Uterus (tissue), 4 donors: ENCODE results near the gene SPATC1L. TPM values are rescaled to one million over a fixed set of nuclear protein-coding genes. Genes with fewer than 3 reads are reported as not detected.

Experiments
- DNase-seq, 2 donors: peaks; one replicate each; pipeline ENCODE4 v3.0.0-alpha.2; 2019 to 2020
- H3K27ac ChIP-seq, 2 donors: fragments of 200-600 bp; sonication (generic); 1 replicate in 1 of 2; 2 replicates in 1 of 2; pipeline ENCODE4 v1.5.1; 2016 to 2018
- H3K27me3 ChIP-seq, 2 donors: fragments of 200-600 bp; sonication (generic); one replicate each; pipeline ENCODE4 v1.5.1; 2018 to 2019; ENCODE audit warnings: control low read depth in 1 of 2
- H3K36me3 ChIP-seq, 2 donors: fragments of 200-600 bp; sonication (generic); one replicate each; pipeline ENCODE4 v1.5.1; 2019; ENCODE audit warnings: control low read depth in 1 of 2
- H3K4me1 ChIP-seq, 2 donors: fragments of 200-600 bp; sonication (generic); one replicate each; pipeline ENCODE4 v1.5.1; 2018 to 2019; ENCODE audit warnings: control low read depth in 1 of 2
- H3K4me3 ChIP-seq, 2 donors: fragments of 200-600 bp; sonication (generic); 1 replicate in 1 of 2; 2 replicates in 1 of 2; pipeline ENCODE4 v1.5.1; 2018 to 2019; ENCODE audit warnings: mild to moderate bottlenecking in 1 of 2
- H3K9me3 ChIP-seq, 2 donors: fragments of 200-600 bp; sonication (generic); one replicate each; pipeline ENCODE4 v1.5.1; 2019; ENCODE audit warnings: control low read depth in 1 of 2
- POLR2A ChIP-seq, 2 donors: fragments of 450-650 bp; IDR thresholded peaks; one replicate each; pipeline ENCODE4 v1.6.1; 2016; ENCODE audit warnings: antibody characterized with exemption in 2 of 2, mild to moderate bottlenecking in 1 of 2, moderate library complexity in 1 of 2
- intact Hi-C: fragments of 100-400 bp; cut with DNase I; formaldehyde crosslinking; loops from one replicate; pipeline ENCODE4 v1.15.1; 2023; ENCODE audit warnings: low total_unique reads
- total RNA-seq, 4 donors: library from RNA; depleted of rRNA in 3 of 4; stranded (reverse); fragments of >200 nt in 3 of 4; gene quantifications; one replicate each; pipeline versions ENCODE4 v1.1.0 to v1.2.4, GENCODE V29; 2014 to 2023
- TF ChIP-seq, protein P1 (sequence below), 4 experiments: fragments of 200-600 bp in 2 of 4; fragments of 450-650 bp in 2 of 4; sonication (generic) in 2 of 4; IDR thresholded peaks; one replicate each; pipeline ENCODE4 v1.5.1; 2016 to 2019; ENCODE audit warnings: antibody characterized with exemption in 4 of 4, mild to moderate bottlenecking in 2 of 4, moderate library complexity in 1 of 4
- donor health status: DM: yes; HTN: yes; CAD: no.

The SPATC1L gene
- total RNA-seq, 4 donors from 2014 or later = 4.9 to 10.0 (median 6.4) TPM; not detected in 1

DNA sequence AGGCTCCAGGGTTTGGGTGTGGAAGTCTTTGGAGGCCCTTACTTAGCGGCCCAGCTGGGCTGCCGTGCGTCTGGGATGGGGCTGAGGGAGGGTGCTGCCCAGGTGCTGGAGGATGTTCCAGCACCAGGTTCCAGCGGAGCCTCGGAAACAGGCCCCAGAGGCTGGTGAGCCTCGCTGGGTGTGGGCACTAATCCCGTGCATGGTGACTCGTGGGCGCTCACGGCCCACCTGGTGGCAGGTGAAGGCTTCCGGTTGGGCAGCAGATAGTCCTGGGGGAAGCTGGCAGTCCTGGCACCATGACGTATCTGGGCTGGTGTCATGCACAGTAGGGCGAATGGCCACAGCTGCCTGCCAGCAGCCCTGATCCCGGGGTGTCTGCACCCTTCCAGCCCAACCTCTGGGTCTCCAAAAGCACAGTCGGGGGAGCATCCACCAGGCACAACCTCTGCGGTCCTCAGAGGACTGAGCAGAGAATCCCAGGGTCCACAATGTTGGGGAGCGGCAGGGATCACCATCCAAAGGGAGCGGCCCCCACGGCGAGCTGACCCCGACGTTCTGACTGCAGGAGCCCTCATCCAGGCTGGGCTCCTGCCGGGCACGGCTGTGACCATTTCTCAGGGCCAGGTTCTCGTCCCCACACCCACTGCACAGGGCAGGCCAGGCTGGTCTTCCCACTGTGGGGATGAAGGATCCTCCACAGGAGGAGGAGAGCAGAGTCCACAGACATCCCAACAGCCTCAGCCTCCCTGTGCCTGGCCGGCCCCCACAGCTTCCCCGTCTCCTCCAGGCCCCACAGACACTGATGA, 54.2 kb downstream of the SPATC1L start:
- Histone ChIP-seq H3K36me3 (no peaks in the 10 kb centered on the region), H3K9me3 (no peaks in the 10 kb centered on the region), H3K4me3 (no peak overlapping the region), H3K4me1 (peaks cover 0 to 3% of the 10 kb centered on the region in 2 donors), H3K27ac (no peak overlapping the region), H3K27me3 (no peaks in the 10 kb centered on the region)
- DNase-seq = peak in 1 of 2 donors; percentile 41
- TF ChIP-seq POLR2A (IDR thresholded peaks at IDR 0.05) = no peak
- TF ChIP-seq, protein P1, sequence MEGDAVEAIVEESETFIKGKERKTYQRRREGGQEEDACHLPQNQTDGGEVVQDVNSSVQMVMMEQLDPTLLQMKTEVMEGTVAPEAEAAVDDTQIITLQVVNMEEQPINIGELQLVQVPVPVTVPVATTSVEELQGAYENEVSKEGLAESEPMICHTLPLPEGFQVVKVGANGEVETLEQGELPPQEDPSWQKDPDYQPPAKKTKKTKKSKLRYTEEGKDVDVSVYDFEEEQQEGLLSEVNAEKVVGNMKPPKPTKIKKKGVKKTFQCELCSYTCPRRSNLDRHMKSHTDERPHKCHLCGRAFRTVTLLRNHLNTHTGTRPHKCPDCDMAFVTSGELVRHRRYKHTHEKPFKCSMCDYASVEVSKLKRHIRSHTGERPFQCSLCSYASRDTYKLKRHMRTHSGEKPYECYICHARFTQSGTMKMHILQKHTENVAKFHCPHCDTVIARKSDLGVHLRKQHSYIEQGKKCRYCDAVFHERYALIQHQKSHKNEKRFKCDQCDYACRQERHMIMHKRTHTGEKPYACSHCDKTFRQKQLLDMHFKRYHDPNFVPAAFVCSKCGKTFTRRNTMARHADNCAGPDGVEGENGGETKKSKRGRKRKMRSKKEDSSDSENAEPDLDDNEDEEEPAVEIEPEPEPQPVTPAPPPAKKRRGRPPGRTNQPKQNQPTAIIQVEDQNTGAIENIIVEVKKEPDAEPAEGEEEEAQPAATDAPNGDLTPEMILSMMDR (IDR thresholded peaks at IDR 0.05) = no peak
- intact Hi-C loops = loop anchor here (10.0 kb wide), 1 partner anchor 955 kb away; no protein-coding TSS in a partner anchor

GRCh38 chr21:46128933-46129571, 55.2 kb downstream of the SPATC1L start:
- Histone ChIP-seq H3K36me3 (no peaks in the 10 kb centered on the region), H3K4me3 (no peak overlapping the region), H3K27me3 (no peaks in the 10 kb centered on the region), H3K27ac (no peak overlapping the region), H3K9me3 (no peaks in the 10 kb centered on the region), H3K4me1 (peaks cover 0 to 3% of the 10 kb centered on the region in 2 donors)
- intact Hi-C loops = loop anchor here (10.0 kb wide), 1 partner anchor 954 kb away; no protein-coding TSS in a partner anchor
- peak in 1 of 2 donors; percentile 41 for DNase-seq
- TF ChIP-seq, protein P1 (IDR thresholded peaks at IDR 0.05) = no peak
- no peak for TF ChIP-seq POLR2A (IDR thresholded peaks at IDR 0.05)

DNA sequence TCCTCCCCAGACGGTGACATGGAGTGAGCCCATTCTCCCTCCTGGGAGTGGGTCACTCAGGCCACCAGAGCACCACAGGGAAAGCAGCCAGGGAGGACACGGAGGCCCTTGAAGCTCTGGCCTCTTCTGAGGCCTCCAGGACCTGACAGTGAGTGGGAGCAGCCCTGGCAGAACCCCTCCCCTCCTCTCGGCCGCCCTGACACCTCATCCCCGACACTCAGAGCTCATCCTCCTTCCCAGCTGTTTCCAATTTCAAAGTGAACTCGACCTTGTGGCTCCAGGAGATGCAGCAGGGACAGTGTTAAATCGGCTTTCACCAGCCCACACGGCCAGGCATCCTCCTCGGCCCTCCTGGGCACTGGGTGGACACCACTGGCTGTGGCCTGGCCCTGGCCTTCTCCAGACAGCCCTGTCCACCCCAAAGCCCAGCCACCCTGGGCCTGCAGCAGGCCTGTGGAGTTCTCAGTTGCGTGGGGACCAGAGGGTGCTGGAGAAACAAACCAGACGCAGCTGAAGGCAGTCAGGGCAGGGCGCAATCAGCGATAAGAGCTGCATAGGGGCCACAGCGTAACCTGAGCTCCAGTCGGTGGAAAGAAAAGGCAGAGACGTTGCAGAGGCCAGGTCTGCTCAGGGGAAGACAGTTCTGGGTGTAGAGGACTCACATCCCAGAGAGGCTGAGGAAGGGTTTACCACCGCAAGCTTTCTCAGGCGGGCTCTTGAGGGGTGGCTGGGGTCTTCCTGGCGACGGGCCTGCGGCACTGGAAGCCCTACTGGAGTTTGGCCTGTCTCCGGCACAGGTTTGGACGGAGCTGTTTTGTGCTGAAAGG, 55.9 kb downstream of the SPATC1L start:
- DNase-seq = peak in 1 of 2 donors; percentile 47
- Histone ChIP-seq H3K27ac (peak overlapping the region; percentile 32 to 33), H3K9me3 (no peaks in the 10 kb centered on the region), H3K4me1 (peaks cover 0 to 3% of the 10 kb centered on the region in 2 donors), H3K36me3 (no peaks in the 10 kb centered on the region), H3K4me3 (no peak overlapping the region), H3K27me3 (no peaks in the 10 kb centered on the region)
- intact Hi-C loops = loop anchor here (10.0 kb wide), 1 partner anchor 954 kb away; no protein-coding TSS in a partner anchor
- TF ChIP-seq, protein P1 (IDR thresholded peaks at IDR 0.05) = no peak
- TF ChIP-seq POLR2A (IDR thresholded peaks at IDR 0.05) = no peak

- Histone ChIP-seq H3K27ac (peak overlapping the region; percentile 32 to 33), H3K9me3 (no peaks in the 10 kb centered on the region), H3K4me3 (no peak overlapping the region), H3K27me3 (no peaks in the 10 kb centered on the region), H3K4me1 (peaks cover 0 to 3% of the 10 kb centered on the region in 2 donors), H3K36me3 (no peaks in the 10 kb centered on the region)
- intact Hi-C loops = loop anchor here (10.0 kb wide), 1 partner anchor 953 kb away; no protein-coding TSS in a partner anchor
- DNase-seq = peak; percentile 27 to 29
- TF ChIP-seq, protein P1 (IDR thresholded peaks at IDR 0.05) = no peak
- no peak for TF ChIP-seq POLR2A (IDR thresholded peaks at IDR 0.05)
Measured at GRCh38 chr21:46127239-46128105, 56.8 kb downstream of the SPATC1L start.
